Neuronal stem cell (in vitro differentiated cells): Measurements from ENCODE around the gene TXNDC9.
"Not testable (repeated sequence)": the region's sequence is repeated elsewhere in the genome, so short reads cannot be mapped to it uniquely, and the experiment has no call there.

Source experiments
- DNase-seq: peaks from one replicate; pipeline ENCODE4 v3.0.0-alpha.2; 2013; ENCODE audit warnings: low spot score
- H2AFZ ChIP-seq: one replicate; pipeline ENCODE4 v1.6.1; 2013; ENCODE audit warnings: mild to moderate bottlenecking, low read length, inconsistent platforms
- H2AK5ac ChIP-seq: 2 replicates; pipeline ENCODE4 v1.6.1; 2013; ENCODE audit warnings: low read depth, mild to moderate bottlenecking, inconsistent platforms, low read length, moderate library complexity, mixed read lengths
- H2BK120ac ChIP-seq: 2 replicates; pipeline ENCODE4 v1.6.1; 2013; ENCODE audit warnings: low read depth, mild to moderate bottlenecking, inconsistent platforms, low read length, moderate library complexity, mixed read lengths
- H2BK12ac ChIP-seq: one replicate; pipeline ENCODE4 v1.6.1; 2013; ENCODE audit warnings: low read length, inconsistent platforms
- H2BK15ac ChIP-seq: 2 replicates; pipeline ENCODE4 v1.6.1; 2013; ENCODE audit warnings: mild to moderate bottlenecking, low read length, inconsistent platforms, mixed read lengths
- H2BK5ac ChIP-seq: one replicate; pipeline ENCODE4 v1.6.1; 2013; ENCODE audit warnings: inconsistent platforms, mild to moderate bottlenecking, low read length, moderate library complexity
- H3K14ac ChIP-seq: one replicate; pipeline ENCODE4 v1.6.1; 2013; ENCODE audit warnings: low read length, inconsistent platforms
- H3K18ac ChIP-seq: 2 replicates; pipeline ENCODE4 v1.6.1; 2013; ENCODE audit warnings: low read length, inconsistent platforms
- H3K23ac ChIP-seq: 2 replicates; pipeline ENCODE4 v1.6.1; 2013; ENCODE audit warnings: low read depth, mild to moderate bottlenecking, mixed read lengths, low read length, inconsistent platforms; ENCODE audit not compliant: poor library complexity
- H3K27ac ChIP-seq: replicated peaks from 3 replicates; pipeline ENCODE4 v1.5.1; 2013; ENCODE audit warnings: low read length, inconsistent platforms
- H3K27me3 ChIP-seq, 3 experiments: 2 replicates each; pipeline ENCODE4 v1.6.1; 2013; ENCODE audit warnings: low read length in 3 of 3, mild to moderate bottlenecking in 2 of 3, inconsistent platforms in 1 of 3, low read depth in 1 of 3, mixed read lengths in 1 of 3, moderate library complexity in 1 of 3; ENCODE audit not compliant: control insufficient read depth in 3 of 3, insufficient read depth in 3 of 3
- H3K36me3 ChIP-seq, 2 donors: replicated peaks in 1 of 2; 2 replicates each; pipeline ENCODE4 v1.6.1; 2013; ENCODE audit warnings: low read length in 2 of 2; ENCODE audit not compliant: control insufficient read depth in 2 of 2, insufficient read depth in 2 of 2
- H3K4ac ChIP-seq: 2 replicates; pipeline ENCODE4 v1.6.1; 2013; ENCODE audit warnings: inconsistent platforms, mild to moderate bottlenecking, low read length, moderate library complexity
- H3K4me1 ChIP-seq, 2 donors: 1 replicate in 1 of 2; 2 replicates in 1 of 2; pipeline ENCODE4 v1.6.1; 2013; ENCODE audit warnings: low read length in 2 of 2, low read depth in 1 of 2; ENCODE audit not compliant: control insufficient read depth in 2 of 2, insufficient read depth in 1 of 2
- H3K4me2 ChIP-seq: one replicate; pipeline ENCODE4 v1.6.1; 2013; ENCODE audit warnings: mild to moderate bottlenecking, low read length, inconsistent platforms; ENCODE audit not compliant: insufficient read depth, poor library complexity, severe bottlenecking
- H3K4me3 ChIP-seq, 2 donors: 2 replicates each; pipeline ENCODE4 v1.5.1; 2013; ENCODE audit warnings: low read length in 2 of 2, mild to moderate bottlenecking in 2 of 2, inconsistent platforms in 1 of 2, moderate library complexity in 1 of 2
- H3K79me1 ChIP-seq: one replicate; pipeline ENCODE4 v1.6.1; 2013; ENCODE audit warnings: low read depth, mild to moderate bottlenecking, inconsistent platforms, low read length, moderate library complexity
- H3K9ac ChIP-seq: one replicate; pipeline ENCODE4 v1.6.1; 2013; ENCODE audit warnings: mild to moderate bottlenecking, low read depth, low read length, inconsistent platforms; ENCODE audit not compliant: poor library complexity
- H3K9me3 ChIP-seq, 2 donors: replicated peaks in 1 of 2; 2 replicates each; pipeline versions ENCODE3 to v1.6.1; 2013; ENCODE audit warnings: low read length in 2 of 2, mild to moderate bottlenecking in 2 of 2, inconsistent platforms in 1 of 2, low read depth in 1 of 2, mixed read lengths in 1 of 2, moderate library complexity in 1 of 2; ENCODE audit not compliant: control insufficient read depth in 2 of 2, insufficient read depth in 1 of 2
- H4K8ac ChIP-seq: one replicate; pipeline ENCODE4 v1.6.1; 2013; ENCODE audit warnings: low read depth, mild to moderate bottlenecking, inconsistent platforms, low read length, moderate library complexity
- H4K91ac ChIP-seq: one replicate; pipeline ENCODE4 v1.6.1; 2013; ENCODE audit warnings: low read length, low read depth, mild to moderate bottlenecking, inconsistent platforms; ENCODE audit not compliant: poor library complexity
- WGBS, 2 donors: extraction: QIAGEN DNeasy Blood & Tissue Kit; methylation state at CpG; one replicate each; pipeline ENCODE4 v1.1.7; 2013; ENCODE audit warnings: missing lambda C conversion rate in 2 of 2, mixed read lengths in 1 of 2; ENCODE audit not compliant: insufficient read length in 2 of 2, insufficient replicate concordance in 1 of 2; ENCODE audit errors: extremely low coverage in 2 of 2; 5-methylcytosine and 5-hydroxymethylcytosine counted together

TXNDC9 gene

GRCh38 chr2:99345446-99345845 lies 9.3 kb upstream of the TXNDC9 start:
- not testable (repeated sequence) for H2BK12ac ChIP-seq, H2AFZ ChIP-seq, H4K91ac ChIP-seq, H2BK5ac ChIP-seq, H3K79me1 ChIP-seq, H3K4me1 ChIP-seq, H3K27me3 ChIP-seq, H3K14ac ChIP-seq, H4K8ac ChIP-seq, H2BK15ac ChIP-seq, H3K4me3 ChIP-seq, H3K18ac ChIP-seq, H2BK120ac ChIP-seq, H2AK5ac ChIP-seq, H3K23ac ChIP-seq, H3K9ac ChIP-seq, H3K36me3 ChIP-seq, H3K27ac ChIP-seq, H3K4me2 ChIP-seq, H3K9me3 ChIP-seq, H3K4ac ChIP-seq, DNase-seq
- WGBS, 2 donors = no CpG with 5 or more reads among the region's 7 CpGs

DNA sequence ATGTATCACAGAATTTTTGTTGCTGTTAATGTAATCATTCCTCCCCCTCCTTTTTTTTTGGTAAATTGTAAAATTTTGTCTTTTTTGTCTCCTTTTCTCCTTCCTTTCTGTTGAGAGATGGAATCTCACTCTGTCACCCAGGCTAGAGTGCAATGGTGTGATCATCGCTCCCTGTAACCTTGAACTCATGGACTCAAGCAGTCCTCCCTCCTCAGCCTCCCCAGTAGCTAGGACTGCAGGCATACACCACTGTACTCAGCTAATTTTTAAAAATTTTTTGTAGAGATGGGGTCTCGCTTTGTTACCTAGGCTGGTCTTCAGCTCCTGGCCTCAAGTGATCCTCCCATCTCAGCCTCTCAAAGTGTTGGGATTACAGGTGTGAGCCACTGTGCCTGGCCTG lies 6.4 kb upstream of the TXNDC9 start:
- Histone ChIP-seq H3K36me3 (peaks cover 0 to 2% of the 10 kb centered on the region in 2 donors), H3K79me1 (peaks cover 2% of the 10 kb centered on the region), H3K14ac (no peak overlapping the region), H3K27ac (no peak overlapping the region), H2BK15ac (no peak overlapping the region), H3K23ac (no peak overlapping the region), H3K27me3 (no peaks in the 10 kb centered on the region), H3K4ac (no peak overlapping the region), H2BK120ac (no peak overlapping the region), H2AFZ (no peak overlapping the region), H3K9ac (no peak overlapping the region), H3K4me1 (peaks cover 3 to 4% of the 10 kb centered on the region in 2 donors), H4K8ac (no peak overlapping the region), H3K4me2 (no peak overlapping the region), H2AK5ac (no peak overlapping the region), H2BK5ac (no peak overlapping the region), H3K9me3 (no peaks in the 10 kb centered on the region), H4K91ac (no peak overlapping the region), H2BK12ac (no peak overlapping the region), H3K18ac (no peak overlapping the region), H3K4me3 (no peak overlapping the region)
- DNase-seq = no peak
- no CpG with 5 or more reads among the region's 2 CpGs for WGBS, 2 donors

DNA sequence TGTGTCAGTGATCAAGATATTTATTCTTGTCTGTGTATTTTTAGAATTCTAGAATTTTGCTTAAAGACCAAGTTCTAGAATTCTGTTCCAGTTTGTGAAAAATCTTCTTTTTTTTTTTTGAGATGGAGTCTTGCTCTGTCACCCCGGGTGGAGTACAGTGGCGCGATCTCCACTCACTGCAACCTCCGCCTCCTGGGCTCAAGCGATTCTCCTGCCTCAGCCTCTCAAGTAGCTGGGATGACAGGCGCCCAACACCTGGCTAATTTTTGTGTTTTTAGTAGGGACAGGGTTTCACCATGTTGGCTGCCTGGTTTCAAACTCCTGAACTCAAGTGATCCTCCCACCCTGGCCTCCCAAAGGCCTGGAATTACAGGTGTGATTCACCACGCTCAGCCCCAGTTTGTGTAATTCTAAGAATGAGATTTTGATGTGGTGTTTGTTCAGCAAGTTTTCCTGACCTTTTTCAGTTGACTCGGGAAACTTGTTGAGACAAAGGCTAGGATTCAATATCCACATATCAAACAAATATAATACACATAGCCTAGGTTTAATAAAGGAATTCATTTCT lies 4.6 kb upstream of the TXNDC9 start:
- Histone ChIP-seq H2BK5ac (no peak overlapping the region), H2AK5ac (no peak overlapping the region), H3K18ac (no peak overlapping the region), H2BK120ac (no peak overlapping the region), H3K27me3 (no peaks in the 10 kb centered on the region), H2AFZ (no peak overlapping the region), H3K4me1 (peaks cover 3 to 4% of the 10 kb centered on the region in 2 donors), H3K4me3 (no peak overlapping the region), H3K79me1 (peaks cover 6% of the 10 kb centered on the region), H3K14ac (no peak overlapping the region), H2BK12ac (no peak overlapping the region), H3K9ac (no peak overlapping the region), H4K8ac (no peak overlapping the region), H4K91ac (no peak overlapping the region), H3K9me3 (no peaks in the 10 kb centered on the region), H3K4me2 (no peak overlapping the region), H3K23ac (no peak overlapping the region), H2BK15ac (no peak overlapping the region), H3K27ac (no peak overlapping the region), H3K4ac (no peak overlapping the region), H3K36me3 (peaks cover 0 to 2% of the 10 kb centered on the region in 2 donors)
- DNase-seq = no peak
- WGBS, 2 donors = no CpG with 5 or more reads among the region's 8 CpGs

DNA sequence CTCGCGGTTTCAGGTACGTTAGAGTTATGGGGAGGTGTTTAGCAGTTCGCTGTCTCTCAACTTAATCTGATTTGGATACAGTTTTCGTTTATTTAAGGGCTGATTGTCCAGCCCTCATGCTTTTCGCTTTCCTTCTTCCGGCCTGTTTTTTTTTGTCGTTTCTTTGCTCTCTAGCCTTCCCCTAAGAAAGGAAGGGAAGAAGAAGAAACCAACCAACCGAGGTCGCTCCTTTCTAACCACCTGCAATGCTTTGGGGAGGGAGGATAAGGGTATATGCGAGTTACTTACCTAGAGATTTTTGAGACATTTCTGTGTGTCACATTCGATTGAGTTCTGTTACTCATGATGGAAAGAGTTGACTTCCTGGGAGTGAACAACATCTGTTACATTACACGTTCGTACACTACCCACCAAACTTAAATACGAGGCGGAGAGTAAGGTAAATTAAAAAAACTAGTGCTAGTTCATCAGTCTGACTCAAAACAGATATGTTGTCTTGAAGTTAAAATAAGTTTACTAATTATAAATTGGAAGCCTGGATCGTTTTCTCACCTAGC lies 2.0 kb upstream of the TXNDC9 start:
- DNase-seq = peak; percentile 1
- no peaks in the 10 kb centered on the region for H3K27me3 ChIP-seq
- no peak overlapping the region for H3K23ac ChIP-seq
- H3K18ac ChIP-seq = no peak overlapping the region
- H3K4me2 ChIP-seq = peak overlapping the region; percentile 68
- peaks cover 0 to 6% of the 10 kb centered on the region in 2 donors for H3K36me3 ChIP-seq
- peaks cover 6% of the 10 kb centered on the region for H3K79me1 ChIP-seq
- H2BK5ac ChIP-seq = no peak overlapping the region
- H4K8ac ChIP-seq = no peak overlapping the region
- H3K4ac ChIP-seq = no peak overlapping the region
- H2BK15ac ChIP-seq = no peak overlapping the region
- H2AK5ac ChIP-seq = no peak overlapping the region
- peaks cover 7 to 8% of the 10 kb centered on the region in 2 donors for H3K4me1 ChIP-seq
- no peak overlapping the region for H2BK120ac ChIP-seq
- no peak overlapping the region for H3K27ac ChIP-seq
- H2BK12ac ChIP-seq = peak overlapping the region; percentile 30
- no peak overlapping the region for H4K91ac ChIP-seq
- no peaks in the 10 kb centered on the region for H3K9me3 ChIP-seq
- WGBS, 2 donors = no CpG with 5 or more reads among the region's 17 CpGs
- H2AFZ ChIP-seq = peak overlapping the region; percentile 94
- no peak overlapping the region for H3K14ac ChIP-seq
- H3K9ac ChIP-seq = peak overlapping the region; percentile 94
- H3K4me3 ChIP-seq = peak overlapping the region; percentile 72 to 99
